ENCODE results near the gene CLN5.

The CLN5 gene

DNA sequence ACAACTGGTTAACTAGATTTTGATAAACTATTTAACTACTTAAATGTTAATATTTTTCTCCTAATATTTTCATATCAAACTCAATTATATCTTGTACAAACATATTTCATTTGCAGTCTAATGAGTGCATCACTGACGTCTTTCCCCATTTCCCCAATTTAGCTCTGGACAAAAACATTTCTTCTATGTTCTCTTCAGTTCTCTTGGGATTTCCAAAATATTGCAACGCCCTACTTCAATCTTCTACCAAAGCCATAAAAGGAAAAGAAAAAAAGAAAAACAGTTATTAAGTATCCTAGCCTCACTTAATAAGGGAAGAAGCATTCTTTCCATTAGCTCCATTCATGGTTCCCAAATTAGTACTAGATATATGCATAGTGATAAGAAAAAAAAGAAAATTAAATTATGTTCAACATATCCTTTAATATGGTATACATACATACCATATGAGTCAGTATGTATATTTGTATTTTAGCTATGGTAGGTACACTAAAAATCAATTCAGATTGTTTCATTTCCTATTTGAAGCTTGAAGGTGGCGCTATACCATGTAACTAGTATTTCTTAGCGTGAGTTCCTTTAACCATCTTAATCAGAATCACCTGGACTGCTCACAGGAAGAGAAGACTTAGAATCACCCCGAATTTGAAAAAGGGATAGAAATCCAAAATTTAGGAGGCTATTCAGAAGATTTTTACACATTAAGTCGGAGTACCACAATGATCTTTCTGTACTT, 25.2 kb downstream of the CLN5 start:
- no peak for DNase-seq (ENCODE audit: low read depth in 2 of 2)

DNA sequence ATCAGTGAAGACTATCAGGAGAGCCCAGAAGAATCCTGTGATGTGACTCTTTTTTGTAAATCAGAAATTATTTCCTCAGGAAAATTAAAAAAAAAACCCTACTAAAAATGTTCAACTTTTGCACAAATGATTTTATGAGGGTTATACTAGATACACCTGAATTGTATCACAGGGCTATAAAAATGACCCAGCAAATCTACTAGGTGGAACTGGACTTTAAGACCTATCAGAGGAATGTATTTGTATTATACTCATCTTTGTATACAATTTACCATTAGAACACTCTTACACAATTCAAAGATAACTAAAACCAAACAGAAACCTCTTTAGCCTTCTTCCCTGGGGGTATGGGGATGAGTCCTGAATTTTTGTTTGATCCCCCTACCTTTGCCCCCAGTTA, 27.9 kb downstream of the CLN5 start:
- DNase-seq (ENCODE audit: low read depth in 2 of 2), result no peak

DNA sequence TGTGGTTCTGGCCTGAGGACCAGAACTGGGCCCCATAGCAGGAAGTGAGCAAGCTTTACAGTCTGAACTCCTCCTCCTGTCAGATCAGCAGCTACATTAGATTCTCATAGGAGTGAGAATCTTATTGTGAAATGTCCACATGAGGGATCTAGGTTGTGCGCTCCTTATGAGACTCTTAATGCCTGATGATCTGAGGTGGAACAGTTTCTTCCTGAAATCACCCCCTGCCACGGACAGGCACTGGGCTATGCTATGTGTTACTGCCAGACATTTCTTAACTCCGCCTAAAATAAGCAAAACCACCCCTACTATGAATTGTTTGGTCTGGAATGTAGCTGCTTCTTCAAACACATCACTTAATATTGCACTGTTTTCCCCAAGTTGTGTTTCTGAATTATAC, 30.5 kb downstream of the CLN5 start:
- DNase-seq (ENCODE audit: low read depth in 2 of 2), result no peak

DNA sequence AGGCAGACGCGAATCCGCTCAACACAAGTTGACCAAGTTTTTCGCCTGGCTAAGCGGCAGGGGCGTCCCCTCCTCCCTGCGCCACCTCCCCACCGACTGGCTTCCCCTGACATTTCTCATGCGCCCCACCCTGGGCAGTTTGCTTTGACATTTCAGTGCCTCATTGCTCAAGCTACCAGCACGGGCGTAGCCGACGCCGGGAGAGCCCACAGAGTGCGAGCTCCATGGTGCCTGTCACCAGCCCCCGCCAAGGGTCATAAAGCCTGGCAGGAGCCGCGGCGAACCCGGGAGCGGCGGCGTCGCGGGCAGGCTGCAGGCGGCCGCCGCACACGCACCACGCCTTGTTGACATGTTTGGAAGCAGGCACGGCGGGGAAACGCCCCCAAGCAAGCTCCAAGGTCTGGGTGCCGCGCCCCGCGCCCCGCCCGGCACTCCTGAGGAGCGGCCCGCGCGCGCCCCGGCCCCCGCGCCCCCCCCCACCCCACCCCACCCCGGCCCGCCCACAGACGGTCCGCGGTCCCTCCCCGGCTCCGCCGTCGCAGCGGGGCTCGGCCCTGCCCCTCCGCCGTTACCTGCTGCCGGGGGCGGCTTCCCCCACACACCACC, 34.5 kb downstream of the CLN5 start:
- peak; percentile 45 to 59 for DNase-seq (ENCODE audit: low read depth in 2 of 2)

DNA sequence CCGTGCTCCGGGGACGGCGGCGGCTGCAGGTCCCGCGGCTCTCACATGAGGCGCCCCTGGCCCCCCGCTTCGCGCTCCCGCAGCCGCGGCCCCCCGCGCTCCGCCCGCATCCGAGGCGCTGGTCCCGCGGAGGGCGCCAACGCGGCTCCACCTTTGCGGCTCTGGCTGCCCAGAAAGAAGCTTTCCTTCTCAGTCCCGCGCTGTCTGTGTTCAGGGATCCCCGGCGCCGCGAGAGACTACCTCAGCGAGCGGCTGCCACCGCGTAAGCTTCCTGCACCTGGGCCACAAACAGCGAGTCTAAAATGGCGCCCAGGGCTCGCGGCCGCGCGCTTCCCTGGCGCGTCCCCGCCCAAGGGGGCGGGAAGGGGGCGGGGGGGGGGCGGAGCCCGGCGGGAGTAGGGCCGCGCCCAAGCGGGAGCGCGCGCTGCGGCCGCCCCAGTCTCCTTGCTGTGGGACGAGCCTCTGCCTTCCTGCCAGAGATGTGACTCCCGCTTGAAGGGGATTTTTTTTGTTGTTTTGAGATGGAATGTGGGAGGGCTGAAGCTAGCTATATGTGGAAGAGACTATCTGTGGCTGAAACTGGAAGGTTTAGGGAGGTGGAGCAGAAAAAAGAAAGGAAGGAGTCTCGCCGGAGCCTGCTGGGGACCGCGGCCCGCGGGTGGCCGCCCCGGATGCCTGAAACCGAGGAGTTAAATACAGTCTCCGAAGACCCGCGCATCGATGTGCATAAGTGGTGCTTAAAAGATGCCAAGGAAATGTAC, 35.2 kb downstream of the CLN5 start, which contains the start of gene FBXL3:
FBXL3 (minus strand) TSS at position 299 of the 761 bp plus-strand sequence. CDS start 5,299 bp downstream, outside the sequence.
- DNase-seq (ENCODE audit: low read depth in 2 of 2), result peak; percentile 68

DNA sequence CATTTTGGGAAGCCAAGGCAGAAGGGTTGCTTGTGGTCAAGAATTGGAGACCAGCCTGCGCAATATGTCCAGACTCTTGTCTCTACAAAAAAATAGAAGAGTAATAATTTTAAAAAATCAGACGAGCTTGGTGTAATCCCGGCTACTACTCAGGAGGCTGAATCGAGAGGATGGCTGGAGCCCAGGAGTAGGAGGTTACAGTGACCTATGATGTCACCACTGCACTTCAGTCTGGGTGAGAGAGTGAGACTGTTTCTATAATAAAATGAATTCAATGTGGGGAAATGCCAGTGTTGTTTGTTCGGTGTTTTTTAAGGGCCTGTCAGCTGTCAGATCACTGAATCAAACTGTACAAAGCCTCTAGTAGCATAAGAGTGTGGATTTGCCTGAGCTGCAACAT, 36.3 kb downstream of the CLN5 start:
- no peak for DNase-seq (ENCODE audit: low read depth in 2 of 2)

DNA sequence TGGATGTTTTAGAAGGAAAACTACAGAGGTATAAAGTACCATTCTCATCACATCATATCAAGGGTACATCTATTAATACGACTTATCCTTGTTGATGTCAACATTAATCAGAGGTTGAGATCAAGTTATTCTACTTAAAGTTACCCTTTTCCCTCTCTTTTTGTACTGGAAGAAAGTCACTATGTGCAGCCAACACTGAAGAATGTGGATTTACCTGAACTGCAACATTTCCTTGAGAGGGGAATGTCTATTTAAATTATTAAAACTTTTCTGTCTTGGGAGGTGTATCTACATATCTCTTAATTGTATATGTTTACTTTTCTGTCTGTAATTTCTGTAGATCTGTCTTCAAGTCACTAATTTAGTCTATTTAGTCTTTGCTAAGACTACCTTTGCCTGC, 37.6 kb downstream of the CLN5 start:
- DNase-seq (ENCODE audit: low read depth in 2 of 2), result no peak

DNA sequence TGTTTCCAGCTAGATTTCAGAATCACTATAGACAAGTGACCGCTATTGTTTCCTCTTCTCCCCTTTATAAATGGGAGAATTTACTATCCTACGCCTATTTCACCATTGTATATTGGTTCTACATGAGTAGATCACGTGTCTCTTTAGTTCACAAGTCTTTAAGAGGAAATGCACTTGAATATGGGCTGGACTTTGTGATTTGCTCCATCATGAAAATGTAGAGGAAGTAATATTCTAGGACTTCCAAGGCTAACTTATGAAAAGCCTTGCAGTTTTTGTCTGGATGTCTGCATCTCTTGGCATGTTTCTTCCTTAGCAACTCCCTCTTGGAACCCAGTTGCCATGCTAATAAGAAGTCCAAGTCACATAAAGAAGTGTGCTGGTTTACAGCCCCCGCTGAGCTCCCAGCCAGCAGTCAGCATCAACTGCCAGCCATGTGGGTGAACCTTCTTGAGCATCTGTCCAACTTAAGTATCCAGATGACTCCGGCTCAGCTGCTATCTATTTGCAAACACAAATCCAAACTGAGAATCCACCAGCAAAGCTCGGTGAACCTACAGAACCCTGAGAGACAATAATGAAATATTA, 39.9 kb downstream of the CLN5 start:
- no peak for DNase-seq (ENCODE audit: low read depth in 2 of 2)

DNA sequence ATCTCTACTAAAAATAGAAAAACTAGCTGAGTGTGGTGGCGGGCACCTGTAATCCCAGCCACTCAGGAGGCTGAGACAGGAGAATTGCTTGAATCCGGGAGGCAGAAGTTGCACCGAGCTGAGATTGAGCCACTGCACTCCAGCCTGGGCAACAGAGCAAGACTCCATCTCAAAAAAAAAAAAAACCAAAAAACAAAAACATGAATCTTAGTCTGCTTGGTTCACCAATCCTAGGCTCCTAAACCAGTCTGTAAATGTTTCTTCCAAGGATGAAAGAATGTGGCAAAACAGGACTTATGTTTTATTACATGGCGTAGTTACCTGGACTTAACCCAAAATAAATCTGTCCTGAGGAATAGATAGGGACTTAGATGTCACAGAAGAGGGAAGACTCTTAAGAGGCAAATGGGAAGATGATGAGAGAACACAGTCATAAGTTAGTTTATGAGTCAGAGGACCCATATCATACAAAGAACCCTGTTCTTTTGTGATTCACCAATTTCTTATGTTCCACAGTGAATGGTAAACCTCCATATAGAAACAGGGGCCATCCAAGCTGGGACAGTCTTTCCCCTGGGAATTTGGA, 41.9 kb downstream of the CLN5 start:
- DNase-seq (ENCODE audit: low read depth in 2 of 2), result no peak

DNA sequence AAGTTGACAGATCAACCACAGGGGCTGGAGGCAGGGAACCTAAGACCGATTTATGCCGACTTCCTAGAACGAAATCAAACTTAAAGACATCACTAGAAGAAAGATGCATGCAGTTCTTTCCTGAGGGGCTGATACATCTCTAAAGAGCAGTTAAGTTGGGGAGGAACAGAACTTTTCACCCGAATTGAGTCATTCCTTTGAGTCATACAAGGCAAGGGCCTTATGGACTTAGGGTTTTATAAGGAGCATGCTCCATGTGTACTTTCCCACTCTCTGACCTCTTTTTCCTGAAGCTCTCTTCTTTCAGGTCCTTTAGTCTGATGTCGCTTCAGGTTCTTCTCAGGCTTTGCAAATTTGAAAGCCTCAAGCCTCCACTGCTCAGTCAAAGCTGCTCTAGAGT, 43.0 kb downstream of the CLN5 start:
- DNase-seq (ENCODE audit: low read depth in 2 of 2), result no peak

DNA sequence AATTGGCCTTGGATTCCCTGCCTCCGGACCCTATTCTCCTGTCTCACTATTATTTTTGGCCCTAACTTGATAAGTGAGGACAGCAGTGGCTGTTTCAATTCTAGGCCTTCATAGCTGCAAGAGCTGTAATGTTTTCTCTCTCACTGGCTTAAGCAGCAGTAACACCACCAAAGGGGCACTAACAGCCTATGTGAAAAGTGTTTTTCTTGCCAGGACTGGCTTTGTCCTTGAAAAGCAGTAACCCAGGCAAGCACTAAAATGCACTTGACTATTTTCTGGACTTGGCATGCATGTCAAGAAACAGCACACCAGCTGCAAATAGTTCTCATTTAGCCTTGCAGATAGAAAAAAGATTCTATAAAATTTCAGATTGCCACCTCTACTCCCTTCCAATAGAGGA, 44.4 kb downstream of the CLN5 start:
- no peak for DNase-seq (ENCODE audit: low read depth in 2 of 2)

DNA sequence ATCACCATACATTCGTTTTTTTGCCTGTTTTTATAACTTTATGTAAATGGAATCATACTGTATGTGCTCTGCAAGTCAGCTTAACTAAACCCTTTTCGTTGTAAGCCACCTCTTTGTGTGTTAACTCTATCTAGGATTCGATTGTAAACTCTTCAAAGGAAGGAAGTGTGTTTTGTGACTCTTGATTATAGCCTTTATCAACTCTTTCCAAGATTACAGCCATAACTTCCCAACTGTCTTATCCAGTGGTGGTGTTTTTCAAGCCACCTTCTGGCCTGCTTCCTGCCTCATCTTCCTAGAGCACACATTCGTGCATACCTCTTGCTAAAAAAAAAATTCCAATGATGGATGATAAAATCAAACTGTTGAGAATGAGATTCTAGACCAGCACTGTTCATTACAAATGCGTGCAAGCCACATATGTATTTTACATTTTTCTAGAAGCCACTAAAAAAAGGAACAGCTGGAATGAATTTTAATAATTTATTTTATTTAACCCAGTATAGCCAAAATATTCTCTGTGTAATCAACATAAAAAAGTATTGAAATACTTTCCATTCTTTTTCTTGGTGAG, 47.1 kb downstream of the CLN5 start:
- no peak for DNase-seq (ENCODE audit: low read depth in 2 of 2)

DNA sequence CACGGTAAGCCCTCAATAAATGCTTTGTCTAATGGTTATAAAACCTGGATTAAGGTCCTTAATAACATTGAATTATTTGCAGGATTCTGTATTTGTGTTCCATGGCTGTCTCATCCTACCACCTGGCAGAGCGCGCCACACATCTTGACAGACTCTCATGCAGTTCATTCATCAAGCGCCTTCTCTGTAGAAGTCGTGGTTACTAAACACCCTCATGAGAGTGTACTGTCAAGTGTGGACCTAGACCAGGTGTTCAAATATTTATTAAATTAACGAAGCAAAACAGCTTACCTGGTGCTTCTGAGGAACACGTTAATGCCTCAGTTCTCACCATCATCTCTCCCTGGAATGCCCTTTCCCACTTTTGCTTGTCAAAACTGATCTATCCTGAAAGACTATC, 48.2 kb downstream of the CLN5 start:
- no peak for DNase-seq (ENCODE audit: low read depth in 2 of 2)

DNA sequence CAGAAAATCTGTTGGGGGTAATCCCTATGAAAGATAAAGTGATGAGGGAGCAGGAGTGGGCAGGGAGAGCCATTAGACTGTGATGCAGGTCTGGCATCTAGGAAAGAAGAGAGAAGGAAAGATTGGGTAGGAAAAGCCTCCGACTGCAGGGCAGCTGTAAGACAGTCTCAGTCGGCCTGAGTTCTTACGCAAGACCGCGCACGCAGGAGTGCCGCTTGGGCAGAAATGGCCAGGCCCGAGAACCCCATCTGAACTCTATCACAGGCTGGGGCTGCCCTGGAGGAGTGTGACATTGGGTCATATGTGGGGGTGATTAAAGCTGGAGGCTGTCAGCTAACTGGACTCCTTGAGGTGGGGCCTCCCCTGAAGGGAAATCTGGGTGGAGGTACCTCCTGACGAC, 49.0 kb downstream of the CLN5 start:
- no peak for DNase-seq (ENCODE audit: low read depth in 2 of 2)

DNA sequence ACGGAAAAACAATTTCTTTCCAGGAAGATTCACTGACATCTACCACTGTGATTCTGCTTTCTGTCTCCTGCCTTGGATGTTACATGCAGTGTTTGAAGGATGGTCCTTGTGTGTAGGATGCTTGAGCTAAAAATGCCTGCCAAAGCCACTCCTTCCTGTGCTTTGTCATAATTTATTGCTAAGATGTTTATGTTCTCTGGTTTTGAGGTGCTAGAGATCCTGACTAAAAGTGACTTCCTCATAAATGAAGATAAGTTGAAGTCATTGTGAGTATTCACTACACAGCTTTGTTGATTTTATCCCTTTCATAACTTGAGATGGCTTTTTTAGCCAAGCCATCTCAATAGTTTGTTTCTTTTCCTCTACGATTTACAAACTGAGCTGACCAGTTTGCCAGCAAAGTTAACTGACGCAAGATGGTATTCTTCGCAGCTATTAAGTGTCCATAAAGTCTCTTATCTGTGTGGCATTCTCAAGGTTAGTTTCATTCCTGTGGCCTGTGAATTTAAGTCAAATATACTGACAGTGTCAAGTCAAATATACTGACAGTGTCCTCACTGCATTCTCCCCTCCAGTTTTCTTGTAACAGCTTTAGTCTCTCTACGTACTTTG, 50.8 kb downstream of the CLN5 start:
- DNase-seq (ENCODE audit: low read depth in 2 of 2), result no peak

DNA sequence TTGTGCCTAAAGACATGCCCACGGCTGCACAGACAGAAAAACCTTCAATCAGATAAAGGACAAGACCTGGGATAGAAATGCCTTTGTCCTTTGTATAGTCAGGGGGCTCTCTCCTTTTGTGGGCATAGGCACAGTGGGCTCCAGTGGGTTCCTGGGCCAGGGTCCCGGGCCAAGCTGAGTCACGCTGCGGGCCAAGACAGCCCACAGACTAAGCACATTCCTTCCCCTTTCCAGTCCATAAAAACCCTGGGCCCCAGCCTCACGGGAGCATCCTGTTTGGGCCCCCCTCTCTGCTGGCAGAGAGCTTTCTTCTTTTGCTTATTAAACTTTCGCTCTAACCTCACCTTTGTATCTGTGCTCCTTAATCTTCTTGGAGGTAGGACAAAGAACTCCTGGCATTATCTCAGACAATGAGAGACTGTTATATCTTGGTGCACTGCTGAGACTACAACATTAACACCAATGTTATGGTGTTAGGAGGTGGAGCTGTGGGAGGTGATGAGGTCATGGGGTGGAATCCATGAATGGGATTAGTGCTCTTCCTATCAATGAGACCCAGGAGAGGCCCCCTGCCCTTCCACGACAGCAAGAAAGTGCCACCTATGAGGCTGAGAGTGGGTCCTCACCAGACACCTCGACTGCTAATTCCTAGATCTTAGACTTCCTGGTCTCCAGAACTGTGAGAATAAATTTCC, 55.9 kb downstream of the CLN5 start:
- DNase-seq (ENCODE audit: low read depth in 2 of 2), result no peak

DNA sequence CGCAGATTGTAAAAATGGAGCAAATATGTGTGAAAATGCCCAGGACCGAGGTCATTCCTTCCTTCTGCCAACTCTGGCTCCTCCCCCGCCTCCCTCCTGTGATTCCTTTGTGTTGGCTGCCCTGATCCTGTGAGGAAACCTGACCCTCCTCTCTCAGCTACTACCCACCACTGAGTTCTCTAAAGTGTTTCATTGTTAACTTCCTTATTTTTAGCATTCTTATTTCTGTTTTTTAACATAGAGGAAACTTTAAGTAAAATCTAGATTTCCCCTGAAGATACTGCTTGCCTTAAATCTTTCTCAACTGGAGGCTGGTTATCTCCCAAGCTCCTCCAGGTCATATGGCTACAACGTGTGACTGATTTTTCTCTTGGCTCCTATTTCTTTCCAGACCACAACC, 56.8 kb downstream of the CLN5 start:
- no peak for DNase-seq (ENCODE audit: low read depth in 2 of 2)

DNA sequence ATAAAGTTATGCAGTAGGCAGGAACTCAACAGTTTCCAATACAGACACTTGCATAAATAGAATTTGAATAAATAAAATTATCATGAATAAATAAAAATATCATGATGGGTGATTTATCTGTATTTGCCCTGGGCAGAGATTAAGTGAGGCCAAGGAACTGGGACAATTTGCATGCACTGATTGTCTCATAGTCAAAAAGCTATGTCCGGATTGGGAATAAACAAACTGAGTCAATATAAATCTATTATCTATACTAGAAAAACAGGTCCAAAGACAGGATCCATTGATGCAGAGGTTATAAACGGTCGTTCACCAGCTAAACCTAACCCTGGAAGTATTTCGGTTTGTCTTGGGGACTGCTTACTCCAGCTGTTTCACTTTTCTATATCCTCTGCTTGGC, 61.3 kb downstream of the CLN5 start:
- DNase-seq (ENCODE audit: low read depth in 2 of 2), result no peak
